AG04450 (cell line): ENCODE measurements around the gene RBPJL. TPM values are rescaled to one million over a fixed set of nuclear protein-coding genes. Genes with fewer than 3 reads are reported as not detected.

Experiments used
- CTCF ChIA-PET: fragments of 300-600, 350-600 bp; formaldehyde crosslinking; extraction: SDS; loops from one replicate; lab custom pipeline; 2022; ENCODE audit warnings: antibody characterized with exemption, inconsistent platforms; lab: Charles Lee
- POLR2A ChIA-PET: fragments of 350-600 bp; formaldehyde crosslinking; extraction: SDS; loops from one replicate; lab custom pipeline; 2021; ENCODE audit warnings: antibody characterized with exemption, inconsistent platforms; lab: Yijun Ruan, JAX
- DNase-seq: peaks from one replicate; pipeline ENCODE4 v3.0.0-alpha.2; 2011; ENCODE audit warnings: low read depth, low spot score
- H3K27ac ChIP-seq: one replicate; pipeline ENCODE4 v1.5.1; 2012; ENCODE audit warnings: low read depth, low read length, control low read depth
- H3K27me3 ChIP-seq: one replicate; pipeline ENCODE4 v1.6.0; 2012; ENCODE audit warnings: low read length; ENCODE audit not compliant: control insufficient read depth, insufficient read depth
- H3K4me3 ChIP-seq: 2 replicates; pipeline ENCODE4 v1.5.1; 2011; ENCODE audit warnings: mild to moderate bottlenecking, low read depth, low read length, control low read depth
- H3K9me3 ChIP-seq: 2 replicates; pipeline ENCODE4 v1.5.1; 2012; ENCODE audit warnings: low read length; ENCODE audit not compliant: control insufficient read depth, insufficient read depth
- polyA plus RNA-seq: library from polyadenylated mRNA; depleted of rRNA; stranded (reverse); fragments of >200 nt; gene quantifications from 2 replicates; pipeline ENCODE4 v1.2.3, GENCODE V29; 2011
- TF ChIP-seq, protein P1 (sequence below): IDR thresholded peaks from 2 replicates; pipeline ENCODE4 v1.5.1; 2011; ENCODE audit warnings: low read depth, low read length, control low read depth, inconsistent platforms

RBPJL gene
- polyA plus RNA-seq, 1 experiment, result not detected

DNA sequence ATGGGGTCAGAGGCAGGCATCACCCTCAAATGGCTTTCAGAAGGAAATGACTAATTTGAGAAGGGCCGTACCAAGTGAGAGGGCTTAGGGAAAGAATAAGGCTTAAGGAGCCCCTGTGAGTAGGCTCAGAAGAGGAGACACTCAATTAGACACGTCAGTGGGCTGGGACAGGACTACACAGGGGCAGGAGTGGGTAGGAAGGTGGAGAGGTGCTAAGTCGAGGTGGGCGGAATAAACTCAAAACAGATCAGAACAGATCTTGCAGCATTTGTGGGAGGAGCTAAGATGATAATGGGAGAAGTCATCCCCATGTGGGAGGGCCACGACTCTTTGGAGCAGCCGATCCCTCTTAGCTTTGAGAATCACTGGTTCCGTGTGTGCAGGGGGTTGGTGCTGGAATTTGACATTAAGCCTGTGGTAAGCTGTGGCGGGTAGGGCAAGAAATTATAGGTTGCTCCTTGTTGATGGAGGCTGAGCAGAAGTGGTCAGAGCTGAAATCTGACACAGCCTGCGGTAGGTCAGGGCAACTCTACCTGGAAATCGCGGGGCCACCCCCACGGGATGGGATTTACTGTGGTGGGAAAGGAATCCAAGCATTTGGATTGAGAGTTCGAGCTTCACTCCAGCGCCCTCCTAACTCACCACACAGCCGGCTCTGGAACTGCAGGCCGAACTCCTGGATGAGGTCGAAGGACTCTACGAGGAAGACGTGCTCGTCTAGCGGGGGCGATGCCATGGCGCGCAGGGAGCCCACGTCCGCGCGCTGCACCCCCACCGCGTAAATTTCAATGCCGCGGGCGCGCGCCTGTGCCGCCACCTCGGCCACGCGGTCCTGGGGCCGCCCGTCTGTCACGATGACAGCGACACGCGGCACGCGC, 2.8 kb upstream of the RBPJL start:
- Histone ChIP-seq H3K27ac (no peak overlapping the region), H3K27me3 (peaks cover 32% of the 10 kb centered on the region), H3K4me3 (no peak overlapping the region), H3K9me3 (peaks cover 4% of the 10 kb centered on the region; the same call in 1 of the 2 replicates)
- ChIA-PET POLR2A (interaction anchor here (0.6 kb wide), 1 partner anchor 23 kb away, joined by 3 read pairs; no protein-coding TSS in a partner anchor), CTCF (interaction anchor here (1.1 to 6.6 kb wide), 6 partner anchors 9 to 467 kb away, joined by 3 to 96 read pairs (median 10); no protein-coding TSS in a partner anchor)
- TF ChIP-seq, protein P1, sequence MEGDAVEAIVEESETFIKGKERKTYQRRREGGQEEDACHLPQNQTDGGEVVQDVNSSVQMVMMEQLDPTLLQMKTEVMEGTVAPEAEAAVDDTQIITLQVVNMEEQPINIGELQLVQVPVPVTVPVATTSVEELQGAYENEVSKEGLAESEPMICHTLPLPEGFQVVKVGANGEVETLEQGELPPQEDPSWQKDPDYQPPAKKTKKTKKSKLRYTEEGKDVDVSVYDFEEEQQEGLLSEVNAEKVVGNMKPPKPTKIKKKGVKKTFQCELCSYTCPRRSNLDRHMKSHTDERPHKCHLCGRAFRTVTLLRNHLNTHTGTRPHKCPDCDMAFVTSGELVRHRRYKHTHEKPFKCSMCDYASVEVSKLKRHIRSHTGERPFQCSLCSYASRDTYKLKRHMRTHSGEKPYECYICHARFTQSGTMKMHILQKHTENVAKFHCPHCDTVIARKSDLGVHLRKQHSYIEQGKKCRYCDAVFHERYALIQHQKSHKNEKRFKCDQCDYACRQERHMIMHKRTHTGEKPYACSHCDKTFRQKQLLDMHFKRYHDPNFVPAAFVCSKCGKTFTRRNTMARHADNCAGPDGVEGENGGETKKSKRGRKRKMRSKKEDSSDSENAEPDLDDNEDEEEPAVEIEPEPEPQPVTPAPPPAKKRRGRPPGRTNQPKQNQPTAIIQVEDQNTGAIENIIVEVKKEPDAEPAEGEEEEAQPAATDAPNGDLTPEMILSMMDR, result no peak
- no peak for DNase-seq

DNA sequence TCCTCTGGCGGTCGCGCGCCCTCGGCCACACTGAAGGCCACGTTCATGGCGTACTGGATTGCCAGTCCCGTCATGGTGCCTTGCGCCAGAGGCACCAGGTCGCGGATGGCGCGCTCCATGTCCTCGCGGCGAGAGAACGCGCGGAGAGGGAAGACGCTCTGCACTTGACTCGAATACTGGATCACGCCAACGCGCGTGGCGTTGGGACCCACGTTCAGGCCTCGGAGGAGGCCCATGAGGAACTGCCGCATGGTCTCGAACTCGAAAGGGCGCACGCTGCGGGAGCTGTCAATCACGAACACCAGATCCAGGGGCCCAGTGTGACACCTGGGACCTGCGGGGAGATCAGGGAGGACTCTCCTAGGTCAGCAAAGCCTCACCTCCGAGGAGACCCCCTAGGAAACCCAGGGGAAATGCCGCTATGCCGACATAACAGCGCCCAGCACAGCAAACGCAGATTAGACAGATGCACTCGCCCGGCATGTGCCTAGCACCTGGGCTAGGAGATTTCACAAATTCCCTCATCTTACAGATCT, 2.1 kb upstream of the RBPJL start:
- H3K27me3 ChIP-seq, result peaks cover 32% of the 10 kb centered on the region
- TF ChIP-seq, protein P1, result no peak
- H3K27ac ChIP-seq, result no peak overlapping the region
- POLR2A ChIA-PET, result no interaction called here
- CTCF ChIA-PET, result interaction anchor here (1.1 to 6.6 kb wide), 4 partner anchors 8 to 260 kb away, joined by 3 to 96 read pairs (median 7); no protein-coding TSS in a partner anchor
- no peak for DNase-seq
- no peak overlapping the region for H3K4me3 ChIP-seq
- peaks cover 4% of the 10 kb centered on the region; the same call in 1 of the 2 replicates for H3K9me3 ChIP-seq

DNA sequence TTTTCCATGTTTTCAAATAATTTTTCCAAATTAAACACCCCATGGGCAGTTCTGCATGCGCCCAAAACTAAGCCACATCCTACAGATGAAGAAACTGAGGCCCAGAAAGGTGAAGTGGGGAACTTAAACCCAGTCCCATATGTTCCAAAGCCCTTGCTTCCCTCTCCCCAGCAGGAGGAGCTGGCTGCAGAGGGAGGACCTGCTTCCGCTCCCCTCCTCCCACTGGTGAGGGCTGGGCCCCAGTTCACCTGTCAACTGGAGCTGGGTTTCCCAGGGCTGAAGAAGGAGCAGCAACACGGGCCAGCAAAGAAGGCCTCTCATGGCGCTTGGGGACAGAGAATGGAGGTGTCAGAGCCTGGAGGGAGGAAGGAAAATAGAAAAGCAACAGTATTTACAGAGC, 1.4 kb upstream of the RBPJL start:
- H3K27ac ChIP-seq, result no peak overlapping the region
- H3K9me3 ChIP-seq, result peaks cover 4% of the 10 kb centered on the region; the same call in 1 of the 2 replicates
- CTCF ChIA-PET, result interaction anchor here (0.6 to 6.6 kb wide), 5 partner anchors 12 to 466 kb away, joined by 4 to 96 read pairs (median 5); no protein-coding TSS in a partner anchor
- TF ChIP-seq, protein P1, result peak; percentile 17; the same call in 1 of the 2 replicates
- no peak for DNase-seq
- no peak overlapping the region for H3K4me3 ChIP-seq
- POLR2A ChIA-PET, result no interaction called here
- peaks cover 32% of the 10 kb centered on the region for H3K27me3 ChIP-seq

DNA sequence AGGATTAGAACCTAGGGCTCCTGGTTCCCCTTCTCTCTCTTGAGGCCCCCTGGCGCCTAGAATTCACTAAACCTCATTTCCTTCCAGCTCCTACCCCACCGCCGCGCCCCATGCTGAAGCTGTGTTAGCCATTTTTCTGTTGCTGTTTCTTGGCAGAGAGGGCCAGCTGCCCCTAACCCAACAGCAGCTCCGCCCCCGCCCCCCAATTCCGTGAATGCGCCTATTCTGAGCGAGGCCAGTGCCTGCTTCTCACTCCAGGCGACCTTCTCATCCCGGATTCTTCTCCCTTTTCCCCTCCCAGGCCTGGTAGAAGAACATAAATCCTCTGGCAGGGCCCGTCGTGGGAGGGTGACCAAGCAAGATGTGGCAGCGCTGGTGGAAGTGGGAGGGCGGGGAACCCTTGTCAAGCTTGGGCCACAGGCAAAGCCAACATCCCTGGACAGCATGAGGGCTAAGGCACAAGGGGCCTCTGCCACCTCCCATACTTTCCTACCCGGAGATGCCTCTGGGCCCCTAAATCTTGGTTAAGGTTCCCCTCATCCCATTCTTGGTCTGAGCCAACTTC, 518 bp downstream of the RBPJL start:
- Histone ChIP-seq H3K27me3 (peaks cover 35% of the 10 kb centered on the region), H3K4me3 (no peak overlapping the region), H3K9me3 (peaks cover 4% of the 10 kb centered on the region; the same call in 1 of the 2 replicates), H3K27ac (no peak overlapping the region)
- TF ChIP-seq, protein P1, result no peak
- no peak for DNase-seq
- POLR2A ChIA-PET, result no interaction called here
- CTCF ChIA-PET, result interaction anchor here (0.6 to 2.1 kb wide), 4 partner anchors 17 to 479 kb away, joined by 3 to 8 read pairs (median 4); no protein-coding TSS in a partner anchor
